GM12891 (cell line): ENCODE data around the gene ZNF764.
"Not testable (repeated sequence)": the region's sequence is repeated elsewhere in the genome, so short reads cannot be mapped to it uniquely, and the experiment has no call there.

Source experiments
- PAX5 ChIP-seq: IDR thresholded peaks from 2 replicates; pipeline ENCODE4 v1.6.1; 2011; ENCODE audit warnings: low read length, moderate library complexity, mild to moderate bottlenecking; ENCODE audit not compliant: insufficient read depth, severe bottlenecking
- POLR2A ChIP-seq: IDR thresholded peaks from 2 replicates; pipeline ENCODE4 v1.6.1; 2011; ENCODE audit warnings: low read depth, low read length, control low read depth
- POLR2AphosphoS5 ChIP-seq: IDR thresholded peaks from 2 replicates; pipeline ENCODE4 v1.6.1; 2011; ENCODE audit warnings: low read depth, low read length, control low read depth
- SPI1 ChIP-seq: IDR thresholded peaks from 2 replicates; pipeline ENCODE4 v1.6.1; 2011; ENCODE audit warnings: low read depth, low read length, control low read depth
- TAF1 ChIP-seq: IDR thresholded peaks from 2 replicates; pipeline ENCODE4 v1.6.1; 2011; ENCODE audit warnings: low read depth, low read length, control low read depth

DNA sequence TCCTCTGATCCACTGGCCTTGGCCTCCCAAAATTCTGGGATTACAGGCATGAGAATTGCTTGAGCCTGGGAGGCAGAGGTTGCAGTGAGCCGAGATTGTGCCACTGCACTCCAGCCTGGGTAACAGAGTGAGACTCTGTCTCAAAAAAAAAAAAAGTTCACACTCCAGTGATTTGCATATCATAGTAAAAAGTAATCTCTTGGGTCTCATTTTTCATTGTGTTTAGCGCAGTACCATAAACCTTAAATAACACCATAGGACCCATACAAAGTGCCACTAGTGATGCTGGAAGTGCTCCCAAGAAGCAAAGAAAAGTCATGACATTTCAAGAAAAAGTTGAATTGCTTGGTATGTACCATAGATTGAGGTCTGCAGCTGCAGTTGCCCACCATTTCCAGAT, 31.4 kb upstream of the ZNF764 start:
- not testable (repeated sequence) for TF ChIP-seq TAF1, POLR2A, POLR2AphosphoS5, SPI1, PAX5
